Type B pancreatic cell (in vitro differentiated cells): ENCODE results near the gene NDUFB6. TPM values are rescaled to one million over a fixed set of nuclear protein-coding genes. Genes with fewer than 3 reads are reported as not detected.

Experiments used
- DNase-seq: peaks from one replicate; pipeline ENCODE4 v3.0.0; 2021; ENCODE audit warnings: mixed read lengths; ENCODE audit not compliant: unreplicated experiment; ENCODE audit errors: extremely low spot score
- H3K27ac Mint-ChIP-seq: 2 replicates; pipeline ENCODE4 v1.8.0; 2021; ENCODE audit warnings: mild to moderate bottlenecking, mixed read lengths
- H3K27me3 Mint-ChIP-seq: 2 replicates; pipeline ENCODE4 v1.8.0; 2021; ENCODE audit warnings: mixed read lengths
- H3K36me3 Mint-ChIP-seq: 2 replicates; pipeline ENCODE4 v1.8.0; 2021; ENCODE audit warnings: mixed read lengths
- H3K4me1 Mint-ChIP-seq: one replicate; pipeline ENCODE4 v1.8.0; 2021; ENCODE audit warnings: mixed read lengths; ENCODE audit not compliant: unreplicated experiment
- H3K4me3 Mint-ChIP-seq: 2 replicates; pipeline ENCODE4 v1.8.0; 2021; ENCODE audit warnings: mild to moderate bottlenecking, mixed read lengths
- H3K9me3 Mint-ChIP-seq: 2 replicates; pipeline ENCODE4 v1.8.0; 2021; ENCODE audit warnings: mixed read lengths
- total RNA-seq: library from RNA; stranded (reverse); gene quantifications from 2 replicates; pipeline ENCODE4 v1.2.1, GENCODE V29; 2021; ENCODE audit warnings: low replicate concordance
- TF ChIP-seq, protein P1 (sequence below): fragments of 200-600 bp; sonication (generic); conservative IDR thresholded peaks from 2 replicates; pipeline ENCODE4 v1.5.0; 2021; ENCODE audit warnings: antibody characterized with exemption, mild to moderate bottlenecking

NDUFB6 gene
- total RNA-seq, 1 donor from 2014 or later: 45.6 TPM

DNA sequence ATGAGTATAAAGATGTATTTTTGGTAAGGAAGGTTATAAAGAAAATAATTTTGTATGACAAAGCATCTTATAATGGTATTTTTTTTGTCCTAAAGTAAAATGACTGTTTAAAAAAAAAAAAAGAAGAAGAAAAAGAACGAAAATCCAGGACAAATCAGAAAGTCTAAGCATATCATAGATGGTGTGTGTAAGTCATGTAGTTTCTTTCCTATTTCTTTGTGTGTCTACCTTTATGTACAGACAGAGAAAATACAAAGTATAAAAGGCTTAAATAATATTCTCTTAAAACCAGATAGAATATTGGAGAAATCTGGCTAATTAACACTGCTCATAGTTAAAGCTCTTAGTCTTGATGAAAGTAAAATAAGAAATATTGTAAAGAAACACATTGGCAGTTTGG lies 54.7 kb downstream of the NDUFB6 start:
- Mint-ChIP-seq H3K4me1 (no peaks in the 10 kb centered on the region), H3K27me3 (no peaks in the 10 kb centered on the region), H3K27ac (no peak overlapping the region), H3K36me3 (peaks cover 2% of the 10 kb centered on the region), H3K4me3 (no peak overlapping the region), H3K9me3 (peaks cover 2% of the 10 kb centered on the region)
- DNase-seq: no peak
- TF ChIP-seq, protein P1, sequence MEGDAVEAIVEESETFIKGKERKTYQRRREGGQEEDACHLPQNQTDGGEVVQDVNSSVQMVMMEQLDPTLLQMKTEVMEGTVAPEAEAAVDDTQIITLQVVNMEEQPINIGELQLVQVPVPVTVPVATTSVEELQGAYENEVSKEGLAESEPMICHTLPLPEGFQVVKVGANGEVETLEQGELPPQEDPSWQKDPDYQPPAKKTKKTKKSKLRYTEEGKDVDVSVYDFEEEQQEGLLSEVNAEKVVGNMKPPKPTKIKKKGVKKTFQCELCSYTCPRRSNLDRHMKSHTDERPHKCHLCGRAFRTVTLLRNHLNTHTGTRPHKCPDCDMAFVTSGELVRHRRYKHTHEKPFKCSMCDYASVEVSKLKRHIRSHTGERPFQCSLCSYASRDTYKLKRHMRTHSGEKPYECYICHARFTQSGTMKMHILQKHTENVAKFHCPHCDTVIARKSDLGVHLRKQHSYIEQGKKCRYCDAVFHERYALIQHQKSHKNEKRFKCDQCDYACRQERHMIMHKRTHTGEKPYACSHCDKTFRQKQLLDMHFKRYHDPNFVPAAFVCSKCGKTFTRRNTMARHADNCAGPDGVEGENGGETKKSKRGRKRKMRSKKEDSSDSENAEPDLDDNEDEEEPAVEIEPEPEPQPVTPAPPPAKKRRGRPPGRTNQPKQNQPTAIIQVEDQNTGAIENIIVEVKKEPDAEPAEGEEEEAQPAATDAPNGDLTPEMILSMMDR: no peak

DNA sequence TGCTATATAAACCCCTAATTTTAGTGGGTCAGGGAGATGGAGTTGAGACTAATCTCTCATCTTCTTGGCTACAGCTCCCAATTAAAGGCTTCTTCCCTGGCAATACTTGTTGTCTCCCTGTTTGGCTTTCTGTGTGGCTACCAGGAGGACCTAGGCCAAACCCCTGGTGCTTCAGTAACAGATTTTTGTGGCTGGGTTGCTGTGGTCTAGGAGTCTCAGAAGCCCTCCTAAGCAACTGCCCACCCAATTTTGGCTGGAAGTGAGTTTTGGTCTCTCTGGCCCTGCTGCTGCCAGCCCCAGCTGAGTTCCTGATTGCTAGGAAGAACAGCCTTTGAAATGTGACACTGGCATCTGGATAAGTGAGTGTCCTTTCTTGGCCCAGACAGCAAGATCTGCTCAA lies 56.7 kb downstream of the NDUFB6 start:
- DNase-seq: no peak
- Mint-ChIP-seq H3K4me3 (no peak overlapping the region), H3K27ac (no peak overlapping the region), H3K4me1 (no peaks in the 10 kb centered on the region), H3K9me3 (no peaks in the 10 kb centered on the region), H3K36me3 (no peaks in the 10 kb centered on the region), H3K27me3 (no peaks in the 10 kb centered on the region)
- TF ChIP-seq, protein P1: no peak

DNA sequence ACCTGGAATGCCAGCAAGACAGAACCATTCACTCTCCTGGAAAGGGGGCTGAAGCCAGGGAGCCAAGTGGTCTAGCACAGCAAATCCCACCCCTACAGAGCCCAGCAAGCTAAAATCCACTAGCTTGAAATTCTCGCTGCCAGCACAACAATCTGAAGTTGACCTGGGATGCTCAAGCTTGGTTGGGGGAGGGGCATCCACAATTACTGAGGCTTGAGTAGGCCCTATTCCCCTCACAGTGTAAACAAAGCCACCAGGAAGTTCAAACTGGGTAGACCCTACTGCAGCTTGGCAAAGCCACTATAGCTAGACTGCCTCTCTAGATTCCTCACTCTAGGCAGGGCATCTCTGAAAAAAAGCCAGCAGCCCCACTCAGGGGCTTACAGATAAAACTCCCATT lies 64.2 kb downstream of the NDUFB6 start:
- TF ChIP-seq, protein P1: no peak
- DNase-seq: no peak
- Mint-ChIP-seq H3K4me1 (no peaks in the 10 kb centered on the region), H3K27me3 (no peaks in the 10 kb centered on the region), H3K9me3 (no peaks in the 10 kb centered on the region), H3K4me3 (no peak overlapping the region), H3K27ac (no peak overlapping the region), H3K36me3 (no peaks in the 10 kb centered on the region)

DNA sequence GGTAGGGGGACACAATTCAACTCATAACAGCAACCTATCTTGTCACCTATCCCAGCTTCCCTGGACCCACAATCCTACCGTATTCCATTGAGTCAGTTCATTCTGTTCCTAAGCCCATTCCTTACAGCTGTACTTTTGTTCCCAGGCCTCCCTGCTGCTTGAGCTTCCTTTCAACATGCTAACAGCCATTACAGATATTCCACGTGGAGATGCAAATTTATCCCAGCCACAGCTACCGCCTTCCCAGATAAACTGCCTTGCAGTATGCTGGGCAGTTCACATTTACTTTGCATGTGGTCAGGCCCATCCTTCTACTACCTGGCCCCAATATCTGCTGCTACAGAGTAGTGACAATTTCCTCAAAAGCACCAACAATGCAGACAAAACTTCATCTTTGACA lies 70.0 kb downstream of the NDUFB6 start:
- Mint-ChIP-seq H3K27ac (no peak overlapping the region), H3K27me3 (no peaks in the 10 kb centered on the region), H3K9me3 (peaks cover 9% of the 10 kb centered on the region), H3K36me3 (peaks cover 10% of the 10 kb centered on the region), H3K4me3 (no peak overlapping the region), H3K4me1 (no peaks in the 10 kb centered on the region)
- no peak for DNase-seq
- TF ChIP-seq, protein P1: no peak

Other genes with a start within 250 kb of the NDUFB6 start
- 31.6 and 32.5 TPM in 2 replicates for gene ACO1, start 188.5 kb downstream of the NDUFB6 start, total RNA-seq
- 5.8 and 7.7 TPM in 2 replicates for gene RIGI, start 47.0 kb downstream of the NDUFB6 start, total RNA-seq
- gene SMIM27, start 20.8 kb downstream of the NDUFB6 start, total RNA-seq: 9.1 and 12.7 TPM in 2 replicates
- 16.7 and 18.4 TPM in 2 replicates for gene TOPORS, start 20.6 kb downstream of the NDUFB6 start, total RNA-seq
- gene TAF1L, start 62.5 kb upstream of the NDUFB6 start, total RNA-seq: not detected in 2 replicates
- gene TMEM215, start 210.4 kb upstream of the NDUFB6 start, total RNA-seq: 0.27 TPM in 1 of 2 replicates, not detected in the other